HG02840 (cell line): ENCODE results near the gene ULK2.

Source experiments
- ATAC-seq: cut with Tn5 transposase; IDR thresholded peaks from one replicate; pipeline ENCODE4 v1.9.1; 2021; ENCODE audit warnings: mild to moderate bottlenecking, moderate library complexity, moderate number of reproducible peaks; ENCODE audit not compliant: unreplicated experiment, low FRiP score

The ULK2 gene

DNA sequence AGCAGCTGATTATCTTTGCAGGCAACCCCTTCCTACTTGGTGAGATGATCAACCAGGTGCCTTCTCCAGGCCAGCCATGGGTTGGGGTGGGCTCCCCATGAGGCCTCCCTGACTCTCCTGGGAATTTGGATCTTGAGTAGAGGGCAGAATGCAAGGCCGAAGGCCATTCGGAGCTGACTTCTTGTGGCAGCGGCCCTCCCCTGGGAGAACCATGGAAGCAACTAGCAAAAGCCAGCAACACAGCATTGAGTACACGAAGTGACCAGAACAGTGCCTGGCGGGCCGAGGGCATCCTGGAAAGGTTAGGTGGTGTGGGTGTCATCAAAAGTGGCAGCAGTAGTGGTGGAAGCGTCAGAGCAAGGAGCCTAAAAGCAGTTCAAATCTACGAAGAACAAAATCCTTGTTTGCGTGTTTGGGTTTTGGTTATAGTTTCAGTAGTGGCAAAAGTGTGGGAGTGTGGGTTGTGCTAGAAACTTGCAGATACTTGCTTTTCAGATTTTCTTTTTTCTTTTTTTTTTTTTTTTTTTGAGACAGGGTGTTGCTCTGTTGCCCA, 117.6 kb downstream of the ULK2 start:
- ATAC-seq = no peak

DNA sequence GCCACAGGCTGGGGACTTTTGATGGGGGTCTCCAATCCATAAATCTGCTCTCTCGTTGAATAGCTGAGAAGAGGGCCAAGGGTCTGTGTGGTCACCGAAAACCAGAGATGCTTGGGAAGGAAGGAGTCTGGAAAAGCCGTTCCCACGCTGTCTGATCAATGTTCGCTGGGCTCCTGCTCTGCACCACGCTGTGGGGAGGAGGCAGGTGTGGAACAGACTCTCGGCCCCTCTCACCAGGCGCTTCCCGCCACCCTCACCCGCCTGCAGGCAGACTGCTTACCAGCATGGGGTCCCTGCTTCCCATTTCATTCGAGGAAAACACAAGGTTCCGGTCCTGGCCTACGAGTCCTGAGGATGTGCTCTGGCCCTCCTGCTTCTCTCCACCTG, 118.9 kb downstream of the ULK2 start:
- ATAC-seq = no peak

DNA sequence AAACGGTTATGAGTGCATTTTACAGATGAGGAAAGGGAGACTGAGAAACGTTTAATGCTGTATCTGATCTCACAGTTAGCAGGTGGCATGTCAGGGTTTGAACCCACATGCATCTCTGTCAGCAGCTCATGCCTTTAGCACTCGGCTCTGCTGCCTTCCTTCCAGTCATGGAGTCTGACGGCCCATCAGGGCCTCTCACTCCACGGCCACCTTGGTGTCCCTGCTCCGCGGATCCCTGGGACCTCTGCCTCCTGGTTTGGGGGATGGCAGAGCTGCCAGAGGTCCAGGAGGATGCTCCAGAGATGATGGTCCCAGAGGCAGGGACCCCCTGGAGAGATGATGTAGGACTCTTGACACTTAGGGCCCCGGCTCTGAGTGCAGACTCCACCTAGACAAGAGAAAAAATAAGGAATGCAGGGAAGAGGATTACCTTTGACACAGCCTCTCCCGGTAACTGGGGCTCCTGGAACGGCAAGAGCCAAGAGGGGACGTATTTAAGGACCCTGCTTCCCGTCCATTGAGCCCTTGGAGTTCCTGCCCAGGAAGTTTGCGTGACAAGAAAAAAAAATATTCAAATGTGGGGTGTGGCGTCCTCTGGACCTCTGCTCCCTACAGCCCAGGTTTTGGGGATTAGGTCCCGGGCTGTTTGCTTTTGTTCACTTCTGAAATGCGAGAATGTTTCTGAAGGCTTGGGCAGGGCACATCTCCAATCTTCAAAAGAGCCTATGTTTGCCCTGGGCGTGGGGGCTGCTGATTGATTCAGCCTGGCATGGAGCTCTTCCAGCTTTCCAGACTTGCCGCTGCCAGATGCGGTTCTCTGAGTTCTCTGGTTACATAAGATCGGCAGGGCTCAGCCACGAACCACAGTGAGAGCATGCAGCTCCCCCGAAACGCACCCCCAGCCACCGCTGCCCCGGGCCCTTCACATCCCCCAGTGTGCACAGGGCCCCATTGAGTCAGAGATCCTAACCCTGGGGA, 119.6 kb downstream of the ULK2 start, which contains the start of gene ALDH3A1:
ALDH3A1 (minus strand) TSS at position 470 of the 978 bp plus-strand sequence. CDS start 3,169 bp downstream, outside the sequence.
- no peak for ATAC-seq

DNA sequence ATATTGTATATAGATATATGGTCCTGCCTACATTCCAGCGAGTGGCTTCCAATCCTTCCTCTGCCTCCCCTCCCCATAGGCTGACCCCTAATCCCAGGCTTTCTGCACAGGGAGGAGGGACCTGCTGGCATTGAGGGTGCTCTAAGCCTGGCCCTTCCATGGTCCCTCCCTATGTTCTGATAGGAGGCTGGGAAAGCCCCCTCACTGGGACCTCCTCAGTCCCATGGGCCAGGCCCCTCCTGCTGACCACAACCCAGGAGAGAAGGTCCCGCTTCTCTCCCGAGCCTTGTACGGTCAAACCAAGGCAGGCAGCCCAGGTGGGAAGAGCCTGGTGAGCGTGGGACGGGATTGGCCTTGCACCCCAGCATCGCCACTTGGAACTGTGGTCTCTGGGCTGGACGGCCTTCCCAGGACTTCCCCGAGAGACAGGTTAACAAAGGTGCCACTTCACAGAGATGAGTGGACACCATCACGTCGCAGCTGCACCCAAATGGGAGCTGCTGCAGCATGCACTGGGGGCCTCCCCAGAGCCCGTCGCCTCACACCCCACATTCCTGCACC, 120.5 kb downstream of the ULK2 start:
- no peak for ATAC-seq

DNA sequence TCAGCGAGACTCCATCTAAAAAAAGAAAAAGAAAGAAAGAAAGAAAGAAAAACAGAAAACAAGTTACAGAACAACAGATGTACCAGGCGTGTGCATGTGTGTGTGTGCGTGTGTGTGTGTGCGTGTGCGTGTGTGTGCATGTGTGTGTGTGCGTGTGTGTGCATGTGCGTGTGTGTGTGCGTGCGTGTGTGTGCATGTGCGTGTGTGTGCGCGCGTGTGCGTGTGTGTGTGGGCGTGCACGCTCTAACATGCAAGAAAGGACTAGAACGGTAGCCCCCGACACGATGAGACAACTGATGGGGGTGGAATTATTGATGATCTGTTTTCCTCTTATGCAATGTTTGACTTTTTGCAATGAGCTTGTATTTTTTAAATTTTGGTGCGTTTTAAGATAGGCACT, 121.2 kb downstream of the ULK2 start:
- no peak for ATAC-seq

DNA sequence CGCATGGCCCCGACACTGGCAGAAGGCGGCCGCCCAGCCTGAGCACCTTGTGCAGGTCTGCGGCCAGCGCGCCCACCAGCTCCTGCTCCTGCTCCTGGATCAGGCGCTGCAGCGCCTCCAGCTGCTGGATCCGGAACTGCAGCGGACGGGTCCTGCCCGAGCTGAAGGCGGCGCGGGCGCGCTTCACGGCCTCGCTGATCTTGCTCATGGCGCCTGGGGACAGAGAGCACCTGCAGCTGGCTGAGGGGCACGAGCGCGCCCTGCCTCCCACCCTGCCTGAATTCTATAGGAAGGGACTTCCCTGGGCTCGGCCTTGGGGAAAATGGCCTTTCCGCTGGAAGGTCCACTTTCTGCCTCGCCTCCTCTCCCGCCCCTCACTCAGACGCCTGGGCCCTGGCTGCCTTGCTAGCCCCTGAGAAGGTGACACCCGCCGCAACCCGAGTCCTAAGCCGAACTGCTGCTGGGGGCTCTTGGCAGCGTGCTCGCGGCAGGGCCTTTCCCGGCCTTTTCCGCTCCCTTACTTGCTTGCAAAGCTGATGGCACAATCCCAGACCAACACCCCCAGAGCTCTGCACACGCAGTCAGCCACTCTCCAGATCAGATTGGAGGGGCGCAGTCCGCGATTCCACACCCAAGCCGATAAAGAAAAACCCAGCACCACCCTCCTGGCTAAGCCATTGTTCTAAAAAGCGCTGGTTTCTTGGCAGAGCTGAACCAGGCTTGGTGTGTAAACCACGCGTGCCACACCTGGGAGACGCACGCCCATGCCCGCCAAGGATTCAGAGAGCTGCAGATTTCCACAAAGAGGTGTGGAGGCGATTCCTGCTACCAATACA, 122.6 kb downstream of the ULK2 start:
- no peak for ATAC-seq

DNA sequence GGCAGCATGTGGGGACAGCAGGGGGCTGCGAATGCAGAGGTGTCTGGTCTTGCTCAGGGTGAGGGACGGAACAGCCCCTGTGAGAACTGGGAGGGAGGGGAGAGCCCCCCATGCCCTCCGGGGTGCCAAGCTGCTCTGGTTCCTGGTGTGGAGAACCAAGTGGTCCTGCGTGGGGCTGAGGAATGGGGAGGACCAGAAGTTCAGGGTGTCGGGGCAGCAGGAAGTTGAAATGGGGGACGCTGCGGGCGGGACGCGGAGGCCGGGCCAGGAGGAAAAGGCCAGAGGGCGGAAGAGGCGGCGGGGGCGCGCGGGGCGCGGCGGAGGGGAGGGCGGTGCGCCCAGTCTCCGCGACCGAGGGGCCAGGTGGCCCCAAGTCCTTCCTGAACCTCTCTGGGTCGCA, 123.2 kb downstream of the ULK2 start:
- ATAC-seq = no peak

DNA sequence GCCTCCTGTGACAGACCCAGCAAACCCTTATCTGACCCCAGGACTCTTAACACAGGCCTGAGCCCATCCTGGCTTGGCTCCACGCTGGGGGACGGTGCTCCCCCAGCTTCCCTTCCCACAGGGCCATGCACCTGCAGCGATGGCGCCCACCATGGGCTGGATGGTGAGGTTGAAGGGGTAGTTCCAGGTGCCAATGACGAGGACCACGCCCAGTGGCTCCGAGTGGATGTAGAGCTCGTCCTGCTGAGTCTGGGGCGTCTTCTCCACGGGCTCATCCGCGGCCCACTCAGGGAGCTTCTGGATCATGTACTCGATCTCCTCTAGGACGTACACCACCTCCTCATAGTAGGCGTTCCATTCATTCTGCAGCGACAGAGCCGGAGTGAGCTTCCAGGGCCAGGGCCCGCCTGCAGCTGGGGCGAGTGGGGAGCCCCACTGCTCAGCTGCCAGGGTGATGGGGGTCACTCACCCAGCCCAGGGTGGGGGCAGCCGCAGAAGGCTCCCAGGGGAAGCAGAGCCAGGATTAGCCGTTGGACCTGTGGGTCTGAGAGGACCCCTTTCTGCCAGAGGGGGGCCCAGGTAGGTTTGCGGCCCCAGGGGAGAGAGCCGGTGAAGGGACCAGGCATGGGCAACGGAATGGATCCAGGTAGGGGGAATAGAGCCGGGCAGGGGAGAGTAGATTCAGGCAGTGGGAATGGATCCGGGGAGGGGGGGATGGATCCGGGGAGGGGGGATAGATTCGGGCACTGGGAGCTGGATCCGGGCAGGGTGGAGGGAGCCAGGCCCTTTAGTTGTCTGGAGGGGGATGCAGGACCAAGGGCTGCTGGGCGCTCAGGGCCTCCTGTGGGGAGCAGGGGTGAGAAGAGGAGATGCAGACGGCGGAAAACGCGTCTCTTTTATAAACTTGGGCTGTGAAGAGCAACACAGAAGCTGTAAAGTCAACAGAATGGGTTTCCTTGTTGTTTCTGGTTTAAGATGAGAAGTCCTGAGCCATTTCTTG, 124.3 kb downstream of the ULK2 start:
- ATAC-seq = no peak

DNA sequence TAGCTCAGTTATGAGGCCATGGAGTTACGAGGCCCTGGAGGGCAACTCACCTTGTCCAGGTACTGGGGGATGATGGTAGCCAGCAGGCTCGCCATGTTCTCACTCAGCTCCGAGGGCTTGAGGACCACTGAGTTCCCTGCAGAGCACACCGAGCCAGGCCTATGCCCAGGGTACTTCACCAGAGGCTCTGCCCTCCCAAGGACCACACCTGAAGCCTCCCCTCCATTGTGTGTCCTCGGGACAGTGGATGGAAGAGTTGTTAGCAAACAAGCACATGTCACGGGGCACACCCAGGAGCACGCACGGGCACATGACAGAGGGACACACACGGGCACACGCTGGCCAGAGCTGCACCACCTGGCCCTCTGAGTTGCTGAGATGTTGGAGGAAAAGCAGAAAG, 125.2 kb downstream of the ULK2 start:
- no peak for ATAC-seq

DNA sequence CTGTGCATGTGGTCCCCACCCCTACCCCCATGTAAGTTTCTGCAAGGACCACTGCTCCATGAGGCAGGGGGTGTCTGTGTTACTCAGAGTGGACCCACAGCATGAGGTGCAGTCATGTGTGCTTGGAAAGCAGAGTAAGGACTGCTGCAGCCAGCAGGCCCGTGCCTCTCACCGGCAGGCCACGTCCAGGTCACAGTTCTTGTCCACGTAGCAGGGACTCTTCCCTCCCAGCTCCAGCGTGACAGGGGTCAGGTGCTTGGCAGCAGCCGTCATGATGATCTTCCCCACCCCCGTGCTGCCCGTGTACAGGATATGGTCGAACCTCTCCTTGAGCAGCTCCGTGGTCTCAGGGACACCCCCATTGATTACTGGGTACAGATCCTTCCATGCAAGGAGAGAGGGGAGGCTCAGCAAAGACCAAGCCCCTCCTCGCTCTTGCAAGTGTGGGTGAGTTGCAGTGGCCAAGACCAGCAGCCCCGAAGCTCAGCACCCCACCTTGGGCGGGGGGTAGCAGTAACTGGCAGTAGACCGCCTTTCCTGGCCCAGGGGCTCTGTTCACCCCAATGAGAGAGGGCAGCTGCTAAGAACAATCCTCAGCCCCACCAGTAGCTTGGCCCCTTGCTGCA, 125.8 kb downstream of the ULK2 start:
- no peak for ATAC-seq

DNA sequence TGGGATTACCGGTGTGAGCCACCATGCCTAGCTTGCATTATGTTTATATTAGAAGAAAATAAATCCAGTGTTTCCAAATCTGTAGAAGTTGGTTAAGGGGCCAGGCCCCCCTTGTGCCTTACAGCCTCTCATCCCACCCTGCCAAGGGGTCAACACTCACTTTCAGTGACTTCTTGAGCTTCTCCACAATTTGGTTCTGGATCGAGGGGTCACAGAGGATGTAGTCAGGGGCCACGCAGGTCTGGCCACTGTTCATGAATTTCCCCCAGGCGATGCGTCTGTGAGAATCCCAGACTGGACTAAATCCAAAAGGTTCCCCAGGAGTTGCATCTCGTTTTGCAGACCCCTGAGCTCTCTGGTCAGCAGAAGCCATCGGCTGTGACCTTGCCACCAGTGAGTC, 126.8 kb downstream of the ULK2 start:
- ATAC-seq = no peak

DNA sequence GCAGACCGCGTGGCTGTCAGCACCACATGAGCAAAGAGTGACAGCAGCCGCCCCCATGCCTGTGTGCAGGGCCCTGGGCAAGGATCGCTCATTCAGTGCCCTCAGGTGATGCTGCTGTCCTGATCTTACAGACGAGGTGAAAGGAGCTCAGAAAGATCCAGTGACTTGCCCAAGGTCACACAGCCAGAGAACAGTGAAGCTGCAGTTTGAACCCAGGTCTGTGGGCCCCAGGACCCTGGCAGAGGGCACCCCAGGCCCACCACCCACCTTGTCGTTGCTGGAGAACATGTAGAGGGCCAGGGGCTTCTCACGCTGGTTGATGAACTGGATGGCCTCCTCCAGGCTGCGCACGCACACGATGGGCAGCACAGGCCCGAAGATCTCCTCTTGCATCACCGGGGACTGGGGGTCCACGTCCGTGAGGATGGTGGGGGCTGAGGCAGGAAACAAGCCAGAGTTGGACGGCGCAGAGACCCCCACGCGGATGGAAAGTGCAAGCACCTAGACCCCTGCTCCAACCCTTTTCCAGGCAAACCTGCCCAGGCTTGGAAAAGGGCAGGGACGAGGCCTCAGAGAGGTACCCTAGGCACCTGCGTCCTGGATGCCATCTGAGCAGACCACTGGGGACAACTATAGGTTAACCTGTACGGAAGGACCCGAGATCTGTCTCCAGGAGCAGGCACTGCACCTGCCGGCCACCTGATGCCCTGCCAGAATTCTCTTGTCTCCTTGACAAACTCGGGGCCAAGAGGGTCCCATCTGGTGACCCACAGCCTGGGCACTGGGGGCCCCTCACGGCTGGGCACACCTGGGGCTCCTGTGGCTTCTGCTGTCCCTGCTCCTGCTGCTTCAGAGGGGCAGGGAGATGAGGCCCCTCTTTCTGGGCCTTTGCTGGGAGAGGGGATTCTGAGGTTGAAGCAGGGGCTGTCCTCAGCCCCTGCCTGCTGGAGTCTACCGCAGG, 128.2 kb downstream of the ULK2 start:
- ATAC-seq = no peak

DNA sequence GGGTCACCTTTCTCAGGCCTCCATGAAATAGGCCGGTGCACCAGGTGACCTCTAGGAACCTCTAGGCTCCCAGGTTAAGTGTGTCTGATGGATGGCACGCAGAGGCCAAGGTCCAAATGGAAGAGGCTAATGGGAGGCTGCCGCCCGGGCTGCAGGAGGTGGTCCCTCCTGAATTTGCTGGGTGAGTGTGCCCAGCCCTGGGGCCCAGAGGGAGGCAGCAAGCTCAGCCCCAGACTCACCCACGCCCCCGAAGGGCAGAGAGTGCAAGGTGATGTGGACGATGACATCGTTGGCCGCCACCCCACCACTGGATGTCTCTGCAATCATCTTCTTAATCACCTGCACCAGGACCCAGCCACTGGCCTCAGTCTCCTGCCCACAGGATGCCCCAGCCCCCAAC, 129.0 kb downstream of the ULK2 start:
- ATAC-seq = no peak

DNA sequence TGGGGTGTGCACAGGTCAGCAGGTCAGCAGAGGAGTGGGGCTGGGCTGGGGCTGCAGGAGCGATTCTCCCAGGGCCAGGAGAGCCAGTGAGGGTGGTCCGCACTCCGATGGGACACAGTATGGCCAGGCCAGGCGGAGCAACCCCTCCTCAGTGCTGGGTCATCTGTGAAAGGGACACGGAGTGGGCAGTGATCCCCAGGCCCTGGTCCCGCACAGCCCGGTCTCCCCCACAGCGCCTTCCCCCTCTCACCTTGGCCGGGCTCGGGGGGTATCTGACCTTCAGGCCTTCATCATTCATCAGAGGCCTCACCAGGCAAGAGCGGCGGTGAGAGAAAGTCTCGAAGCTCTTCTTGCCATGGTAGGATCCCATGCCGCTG, 129.7 kb downstream of the ULK2 start:
- ATAC-seq = no peak

DNA sequence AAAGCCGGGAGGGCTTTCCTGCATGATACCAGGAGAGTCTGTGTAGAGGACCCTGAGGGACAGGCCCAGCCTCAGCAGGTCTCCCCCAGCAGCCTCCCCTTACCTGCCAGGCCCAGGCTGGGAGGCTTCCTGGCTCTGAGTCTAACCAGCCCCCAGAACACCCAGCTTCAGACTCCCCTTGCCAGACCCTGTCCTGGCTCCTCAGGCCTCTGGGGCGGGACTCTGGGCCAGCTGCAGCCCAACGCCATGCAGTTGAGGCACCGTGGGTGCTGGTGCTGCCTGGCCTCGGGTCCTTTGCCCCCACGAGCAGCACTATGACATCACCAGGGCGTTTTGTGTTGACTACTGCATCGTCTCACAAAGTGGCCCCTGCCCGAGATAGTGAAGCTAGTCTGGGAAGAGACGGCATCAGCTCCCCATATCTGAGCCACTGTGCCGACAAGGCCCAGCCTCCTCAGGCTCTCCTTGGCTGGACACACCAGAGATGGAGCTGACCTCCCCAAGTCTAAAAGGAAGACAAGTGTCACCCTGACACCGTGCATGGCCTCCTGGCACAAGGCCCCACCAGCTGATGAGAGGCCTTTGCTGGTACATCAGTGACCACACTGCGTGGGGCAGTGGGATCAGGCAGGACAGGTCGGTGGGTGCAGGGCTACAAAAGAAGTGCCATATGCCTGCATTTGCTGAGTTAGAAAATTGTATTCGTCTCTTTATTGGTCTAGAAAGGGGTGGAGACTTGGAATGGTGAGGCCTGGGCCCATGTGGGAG, 130.2 kb downstream of the ULK2 start:
- ATAC-seq = no peak

DNA sequence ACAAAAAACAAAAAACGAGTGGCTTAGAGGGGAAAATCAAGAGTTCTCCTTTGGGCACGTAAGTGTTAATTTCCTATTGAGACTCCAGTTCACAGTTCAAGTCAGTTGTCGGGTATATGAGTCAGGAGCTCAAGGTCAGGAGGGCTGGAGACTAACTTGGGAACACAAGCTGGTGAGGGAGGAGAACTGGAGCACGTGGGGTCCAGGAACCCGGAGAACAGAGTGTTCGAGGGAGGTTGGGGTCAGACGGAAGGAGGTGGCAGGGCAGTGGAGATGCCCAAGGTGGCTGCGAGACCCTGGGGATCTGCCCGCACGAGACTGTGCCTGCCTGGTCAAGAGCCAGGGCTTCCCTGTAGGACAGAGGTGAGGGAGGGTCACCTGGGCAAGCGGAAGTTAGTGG, 131.7 kb downstream of the ULK2 start:
- ATAC-seq = no peak

DNA sequence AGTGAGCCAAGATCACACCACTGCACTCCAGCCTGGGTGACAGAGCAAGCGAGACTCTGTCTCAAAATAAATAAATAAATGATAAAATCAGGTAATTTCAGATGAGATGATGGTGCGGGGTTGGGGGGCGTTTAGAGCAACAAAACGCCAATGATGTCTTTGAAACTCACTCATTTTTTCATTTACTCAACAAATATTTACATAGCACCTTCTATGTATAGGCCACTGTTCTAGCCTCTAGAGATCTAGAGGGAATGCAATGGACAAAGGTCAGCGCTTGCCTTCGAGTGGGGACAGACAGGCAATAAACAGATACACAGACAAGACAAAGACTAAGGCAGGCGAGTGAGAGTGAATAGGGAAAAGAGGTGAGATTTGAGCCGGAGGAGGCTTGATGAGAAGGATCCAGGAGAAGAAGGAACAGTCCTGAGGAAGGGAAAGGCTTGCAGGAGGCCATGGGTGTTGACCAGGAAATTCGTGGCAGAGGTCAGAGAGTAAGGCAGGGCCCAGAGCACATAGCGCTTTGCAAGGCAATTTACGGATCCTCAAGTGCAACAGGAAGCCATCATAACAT, 133.7 kb downstream of the ULK2 start:
- no peak for ATAC-seq
